IPS-18c (cell line): ENCODE data around the gene KLHDC10.

Experiments
- H3K4me3 ChIP-seq: 2 replicates; pipeline ENCODE4 v1.7.0; 2013; ENCODE audit warnings: low read depth, mild to moderate bottlenecking, low read length, moderate library complexity; ENCODE audit not compliant: insufficient read depth
- H3K9me3 ChIP-seq: one replicate; pipeline ENCODE4 v1.6.1; 2013; ENCODE audit warnings: mild to moderate bottlenecking, low read length, moderate library complexity; ENCODE audit not compliant: control insufficient read depth, insufficient read depth

KLHDC10 gene

GRCh38 chr7:130131964-130132875 is 61.9 kb downstream of the KLHDC10 start:
- no peaks in the 10 kb centered on the region for H3K9me3 ChIP-seq
- no peak overlapping the region for H3K4me3 ChIP-seq

- H3K9me3 ChIP-seq, result no peaks in the 10 kb centered on the region
- H3K4me3 ChIP-seq, result no peak overlapping the region
Observed at GRCh38 chr7:130133029-130133782, 62.9 kb downstream of the KLHDC10 start.

- no peaks in the 10 kb centered on the region for H3K9me3 ChIP-seq
- H3K4me3 ChIP-seq, result no peak overlapping the region
Observed at GRCh38 chr7:130134106-130134636, 63.8 kb downstream of the KLHDC10 start.

GRCh38 chr7:130134726-130135125 is 64.4 kb downstream of the KLHDC10 start:
- no peaks in the 10 kb centered on the region for H3K9me3 ChIP-seq

GRCh38 chr7:130135208-130136205 is 65.2 kb downstream of the KLHDC10 start:
- Histone ChIP-seq H3K9me3 (no peaks in the 10 kb centered on the region), H3K4me3 (no peak overlapping the region)

More at GRCh38 chr7:130134726-130135125, 64.4 kb downstream of the KLHDC10 start:
- H3K4me3 ChIP-seq, result no peak overlapping the region

GRCh38 chr7:130136579-130137167 is 66.3 kb downstream of the KLHDC10 start:
- Histone ChIP-seq H3K4me3 (no peak overlapping the region), H3K9me3 (no peaks in the 10 kb centered on the region)

- no peaks in the 10 kb centered on the region for H3K9me3 ChIP-seq
Observed at GRCh38 chr7:130137207-130137606, 66.9 kb downstream of the KLHDC10 start.

GRCh38 chr7:130139193-130139960 is 69.0 kb downstream of the KLHDC10 start:
- Histone ChIP-seq H3K9me3 (no peaks in the 10 kb centered on the region), H3K4me3 (no peak overlapping the region)

More at GRCh38 chr7:130137207-130137606, 66.9 kb downstream of the KLHDC10 start:
- no peak overlapping the region for H3K4me3 ChIP-seq

- H3K9me3 ChIP-seq, result no peaks in the 10 kb centered on the region
- peak overlapping the region; percentile 47 for H3K4me3 ChIP-seq
Observed at GRCh38 chr7:130140551-130141160, 70.3 kb downstream of the KLHDC10 start.

GRCh38 chr7:130141161-130141883 is 71.0 kb downstream of the KLHDC10 start:
- no peaks in the 10 kb centered on the region for H3K9me3 ChIP-seq
- H3K4me3 ChIP-seq, result peak overlapping the region; percentile 47

GRCh38 chr7:130141884-130142653 is 71.7 kb downstream of the KLHDC10 start:
- H3K4me3 ChIP-seq, result peak overlapping the region; percentile 47

GRCh38 chr7:130142654-130143333 is 72.5 kb downstream of the KLHDC10 start:
- no peaks in the 10 kb centered on the region for H3K9me3 ChIP-seq

More at GRCh38 chr7:130141884-130142653, 71.7 kb downstream of the KLHDC10 start:
- H3K9me3 ChIP-seq, result no peaks in the 10 kb centered on the region

GRCh38 chr7:130143334-130143732 is 73.0 kb downstream of the KLHDC10 start:
- Histone ChIP-seq H3K4me3 (no peak overlapping the region), H3K9me3 (no peaks in the 10 kb centered on the region)

More at GRCh38 chr7:130142654-130143333, 72.5 kb downstream of the KLHDC10 start:
- H3K4me3 ChIP-seq, result no peak overlapping the region

GRCh38 chr7:130143986-130144311 is 73.6 kb downstream of the KLHDC10 start:
- H3K4me3 ChIP-seq, result no peak overlapping the region
- no peaks in the 10 kb centered on the region for H3K9me3 ChIP-seq
